GM12878 (cell line): ENCODE data around the gene SCARB1. TPM values are rescaled to one million over a fixed set of nuclear protein-coding genes. Genes with fewer than 3 reads are reported as not detected.

Experiments
- ATAC-seq: fragments of 200-7000 bp; cut with Tn5 transposase; 3 replicates; pipeline ENCODE4 v1.9.1; 2020; ENCODE audit warnings: mild to moderate bottlenecking, moderate library complexity
- BruUV-seq: library from RNA; stranded (reverse); fragments of 400-500 nt; replicated peaks from 2 replicates; lab custom pipeline; 2021; lab: Mats Ljungman, UMichigan
- CTCF ChIA-PET: fragments of 300-600 bp; sonication (Branson Sonifier 250); formaldehyde crosslinking; extraction: SDS; loops from one replicate; lab custom pipeline; 2021; ENCODE audit warnings: inconsistent platforms; lab: Yijun Ruan, JAX
- POLR2A ChIA-PET: fragments of 350-600 bp; formaldehyde crosslinking; extraction: SDS; loops from one replicate; lab custom pipeline; 2021; ENCODE audit warnings: inconsistent platforms; lab: Charles Lee
- RAD21 ChIA-PET: fragments of 300-600 bp; sonication (Branson Sonifier 250); formaldehyde crosslinking; loops from one replicate; lab custom pipeline; 2023; ENCODE audit warnings: antibody characterized with exemption; ENCODE audit not compliant: unreplicated experiment; lab: Charles Lee
- SMC1A ChIA-PET: fragments of 300-600 bp; sonication (Branson Sonifier 250); formaldehyde crosslinking; loops from one replicate; lab custom pipeline; 2023; ENCODE audit not compliant: unreplicated experiment, uncharacterized antibody; lab: Charles Lee
- DNase-seq: peaks from one replicate; pipeline ENCODE4 v3.0.0-alpha.2; 2011; ENCODE audit warnings: low read depth, low spot score
- FAIRE-seq: peaks from 3 replicates; lab custom pipeline; 2011; peaks lifted over from hg19 to GRCh38; lab: Jason Lieb, UNC
- H2AFZ ChIP-seq: 2 replicates; pipeline ENCODE4 v1.6.0; 2011; ENCODE audit warnings: low read depth, low read length, control low read depth; ENCODE audit not compliant: control insufficient read depth
- H3K27ac ChIP-seq: 2 replicates; pipeline ENCODE4 v1.5.1; 2011; ENCODE audit warnings: control low read depth; ENCODE audit not compliant: control insufficient read depth, insufficient read depth
- H3K27me3 ChIP-seq, 2 experiments: replicated peaks in 1 of 2; 2 replicates each; pipeline versions ENCODE4 v1.6.0 to v1.6.1; 2011; ENCODE audit warnings: low read length in 1 of 2; ENCODE audit not compliant: control insufficient read depth in 2 of 2, insufficient read depth in 2 of 2
- H3K36me3 ChIP-seq, 2 experiments: 2 replicates each; pipeline ENCODE4 v1.5.1; 2011; ENCODE audit warnings: low read length in 1 of 2; ENCODE audit not compliant: control insufficient read depth in 2 of 2, insufficient read depth in 2 of 2
- H3K4me1 ChIP-seq: 2 replicates; pipeline ENCODE4 v1.6.1; 2011; ENCODE audit warnings: mild to moderate bottlenecking, low read length, moderate library complexity, mixed read lengths; ENCODE audit not compliant: control insufficient read depth, insufficient read depth
- H3K4me2 ChIP-seq: 2 replicates; pipeline ENCODE4 v1.6.0; 2011; ENCODE audit warnings: control low read depth; ENCODE audit not compliant: control insufficient read depth, insufficient read depth
- H3K4me3 ChIP-seq: fragments of 200-600 bp; sonication (generic); 2 replicates; pipeline ENCODE4 v1.5.1; 2016
- H3K79me2 ChIP-seq: 2 replicates; pipeline ENCODE4 v1.6.0; 2011; ENCODE audit warnings: low read length; ENCODE audit not compliant: control insufficient read depth, insufficient read depth
- H3K9ac ChIP-seq: 2 replicates; pipeline ENCODE4 v1.8.0; 2011; ENCODE audit warnings: low read length, control low read depth, mixed read lengths; ENCODE audit not compliant: control insufficient read depth, insufficient read depth
- H3K9me3 ChIP-seq: replicated peaks from 3 replicates; pipeline ENCODE4 v1.5.1; 2011; ENCODE audit warnings: mild to moderate bottlenecking, low read length; ENCODE audit not compliant: control insufficient read depth, insufficient read depth
- H4K20me1 ChIP-seq: 2 replicates; pipeline ENCODE4 v1.6.0; 2011; ENCODE audit not compliant: control insufficient read depth, insufficient read depth
- BCL11A ChIP-seq: IDR thresholded peaks from 2 replicates; pipeline ENCODE4 v1.6.1; 2011; ENCODE audit warnings: low read depth, low read length
- BRCA1 ChIP-seq: IDR thresholded peaks from 2 replicates; pipeline ENCODE4 v1.6.1; 2011; ENCODE audit warnings: low read depth, low read length, improper control_type of control experiment
- CEBPB ChIP-seq, 2 experiments: fragments of 150-350 bp in 1 of 2; IDR thresholded peaks; 2 replicates each; pipeline ENCODE4 v1.6.1; 2012 to 2014; ENCODE audit warnings: low read depth in 2 of 2, low read length in 2 of 2, borderline replicate concordance in 1 of 2, inconsistent platforms in 1 of 2
- CHD1 ChIP-seq: IDR thresholded peaks from 2 replicates; pipeline ENCODE4 v1.6.1; 2012; ENCODE audit warnings: low read depth, low read length, improper control_type of control experiment
- DPF2 ChIP-seq: fragments of 450-650 bp; IDR thresholded peaks from 2 replicates; pipeline ENCODE4 v1.6.1; 2017; ENCODE audit warnings: mild to moderate bottlenecking
- FOS ChIP-seq: IDR thresholded peaks from 3 replicates; pipeline ENCODE4 v1.6.1; 2011; ENCODE audit warnings: borderline replicate concordance; ENCODE audit not compliant: insufficient read length; ENCODE audit errors: extremely low read depth
- GABPA ChIP-seq: IDR thresholded peaks from 2 replicates; pipeline ENCODE4 v1.6.1; 2014; ENCODE audit warnings: antibody characterized with exemption, low read depth, mild to moderate bottlenecking, inconsistent platforms
- HCFC1 ChIP-seq: fragments of 150-350 bp; IDR thresholded peaks from 2 replicates; pipeline ENCODE4 v1.6.1; 2014; ENCODE audit warnings: low read length
- HDAC6 ChIP-seq: fragments of 200-600 bp; sonication (generic); IDR thresholded peaks from one replicate; pipeline ENCODE4 v1.8.0; 2017; ENCODE audit warnings: antibody characterized with exemption; ENCODE audit not compliant: unreplicated experiment
- HDGF ChIP-seq: fragments of 450-650 bp; IDR thresholded peaks from 2 replicates; pipeline ENCODE4 v1.6.1; 2016; ENCODE audit warnings: antibody characterized with exemption
- IRF4 ChIP-seq: IDR thresholded peaks from 2 replicates; pipeline ENCODE4 v1.6.1; 2011; ENCODE audit warnings: low read depth, low read length
- KLF5 ChIP-seq: fragments of 450-650 bp; IDR thresholded peaks from 2 replicates; pipeline ENCODE4 v1.6.1; 2014; ENCODE audit warnings: mild to moderate bottlenecking; ENCODE audit not compliant: partially characterized antibody
- NR2F1 ChIP-seq: fragments of 450-650 bp; conservative IDR thresholded peaks from 2 replicates; pipeline ENCODE4 v1.6.1; 2017; ENCODE audit warnings: mild to moderate bottlenecking
- POLR2A ChIP-seq: IDR thresholded peaks from 2 replicates; pipeline ENCODE4 v1.6.1; 2011; ENCODE audit warnings: low read depth, mild to moderate bottlenecking, low read length
- POLR2AphosphoS2 ChIP-seq: IDR thresholded peaks from 2 replicates; pipeline ENCODE4 v1.6.1; 2011; ENCODE audit warnings: low read depth, mild to moderate bottlenecking, low read length, improper control_type of control experiment, moderate library complexity
- RAD21 ChIP-seq: IDR thresholded peaks from 2 replicates; pipeline ENCODE4 v1.6.1; 2011; ENCODE audit warnings: mild to moderate bottlenecking, low read depth, low read length, moderate library complexity; ENCODE audit not compliant: insufficient read depth
- RAD51 ChIP-seq: fragments of 450-650 bp; IDR thresholded peaks from 2 replicates; pipeline ENCODE4 v1.6.1; 2016; ENCODE audit warnings: moderate library complexity, mild to moderate bottlenecking, inconsistent platforms
- SMAD5 ChIP-seq: IDR thresholded peaks from 2 replicates; pipeline ENCODE4 v1.6.1; 2016; ENCODE audit warnings: antibody characterized with exemption, low read depth
- USF2 ChIP-seq: IDR thresholded peaks from 2 replicates; pipeline ENCODE4 v1.6.1; 2011; ENCODE audit warnings: low read depth, low read length, improper control_type of control experiment, borderline replicate concordance
- WRNIP1 ChIP-seq: IDR thresholded peaks from 2 replicates; pipeline ENCODE4 v1.6.1; 2011; ENCODE audit warnings: low read depth, low read length, improper control_type of control experiment, borderline replicate concordance
- WGBS: methylation state at CpG from one replicate; pipeline ENCODE4 v1.1.6; 2016; ENCODE audit warnings: low lambda C conversion rate; ENCODE audit not compliant: insufficient replicate concordance, insufficient coverage; ENCODE audit errors: missing lambda C conversion rate; 5-methylcytosine and 5-hydroxymethylcytosine counted together
- in situ Hi-C: fragments of 300-500 bp; cut with MboI; formaldehyde crosslinking; loops from 9 replicates; pipeline ENCODE4 v1.14.3; 2018; ENCODE audit warnings: mixed read lengths
- intact Hi-C: fragments of 100-400 bp; cut with micrococcal nuclease; formaldehyde crosslinking; loops from one replicate; pipeline ENCODE4 v1.14.2; 2022; ENCODE audit not compliant: unreplicated experiment
- polyA plus RNA-seq, 11 experiments: library from polyadenylated mRNA; depleted of rRNA in 4 of 11; unstranded in 6 of 11; stranded (reverse) in 5 of 11; fragments of >200 nt; fragmentation: Nextera tagmentation in 4 of 11; fragmentation: Illumina TruSeq in 1 of 11; extraction: Ambion mirVana in 4 of 11; extraction: Trizol in 1 of 11; gene quantifications; 1 replicate in 1 of 11; 2 replicates in 10 of 11; pipeline versions ENCODE4 v1.2.1 to v1.2.3, GENCODE V29; 2011 to 2016; ENCODE audit warnings: inconsistent platforms in 2 of 11, missing spikeins in 2 of 11, low read depth in 1 of 11
- total RNA-seq, 4 experiments: library from RNA; depleted of rRNA in 3 of 4; stranded (reverse); fragments of >200 nt in 3 of 4; fragmentation: Illumina TruSeq in 1 of 4; extraction: Trizol in 1 of 4; gene quantifications; 2 replicates each; pipeline versions ENCODE4 v1.2.1 to v1.2.3, GENCODE V29; 2013 to 2021
- TF ChIP-seq, protein P1 (sequence below): IDR thresholded peaks from 2 replicates; pipeline ENCODE4 v1.6.1; 2011; ENCODE audit warnings: borderline replicate concordance, low read depth, mild to moderate bottlenecking, moderate library complexity, mixed read lengths, low read length; ENCODE audit not compliant: insufficient read depth; ENCODE audit errors: extremely low read length

The SCARB1 gene
- total and polyA plus RNA-seq, 10 of the 15 experiments (the other 5 are each of a cell fraction or from before 2014, with no cell fraction given): 0.34 to 104 (median 63.1) TPM

DNA sequence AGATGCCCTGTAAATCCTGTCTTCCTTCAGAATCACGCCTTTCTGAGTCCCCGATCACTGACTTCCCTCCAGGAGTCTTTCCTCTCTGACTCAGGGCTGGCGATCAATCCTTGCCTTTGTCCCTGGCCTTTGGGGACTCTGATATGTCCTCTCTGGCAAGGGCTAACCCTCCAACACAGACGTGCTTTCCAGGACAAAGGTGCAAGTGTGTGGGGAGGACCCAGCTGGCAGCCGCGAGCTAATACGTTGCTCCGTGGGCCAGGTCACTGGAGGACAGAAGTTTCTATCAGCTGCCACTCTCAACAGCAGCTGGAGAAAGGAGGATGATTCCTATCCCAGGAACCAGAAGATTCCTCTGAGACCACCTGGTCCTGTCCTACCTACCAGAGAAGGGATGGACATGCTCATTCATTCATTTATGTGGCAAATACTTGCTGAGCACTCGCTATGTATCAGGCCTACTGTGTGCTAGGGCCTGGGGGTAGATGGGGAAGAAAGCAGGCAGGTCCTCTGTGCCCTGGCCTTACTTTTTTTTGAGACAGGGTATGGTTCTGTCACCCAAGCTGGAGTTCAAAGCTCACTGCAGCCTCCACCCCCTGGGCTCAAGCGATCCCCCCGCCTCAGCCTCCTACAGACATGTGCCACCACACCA lies 8.5 kb upstream of the SCARB1 start (continued):
- TF ChIP-seq DPF2 (no peak), USF2 (no peak), BRCA1 (no peak), SMAD5 (no peak), CHD1 (no peak), WRNIP1 (no peak)

GRCh38 chr12:124871297-124871696 lies 7.6 kb upstream of the SCARB1 start:
- Histone ChIP-seq H3K79me2 (no peaks in the 10 kb centered on the region), H3K9ac (no peak overlapping the region), H3K4me2 (no peak overlapping the region), H4K20me1 (no peaks in the 10 kb centered on the region), H3K4me3 (no peak overlapping the region), H3K27me3 (no peaks in the 10 kb centered on the region), H3K36me3 (no peaks in the 10 kb centered on the region), H3K4me1 (peaks cover 21% of the 10 kb centered on the region), H3K27ac (no peak overlapping the region), H2AFZ (no peak overlapping the region), H3K9me3 (no peaks in the 10 kb centered on the region)
- POLR2A ChIA-PET: interaction anchor here (1.3 kb wide), 1 partner anchor 9 kb away, joined by 3 read pairs; no protein-coding TSS in a partner anchor
- intact Hi-C loops: no loop called here
- ATAC-seq (no peak), FAIRE-seq (no peak), DNase-seq (no peak)
- WGBS: 86% methylated on average over 4 of the region's 4 CpGs
- SMC1A ChIA-PET: interaction anchor here (1.6 kb wide), 1 partner anchor 29 kb away, joined by 4 read pairs; no protein-coding TSS in a partner anchor
- no TSS peak for BruUV-seq
- CTCF ChIA-PET: interaction anchor here (0.9 to 2.4 kb wide), 4 partner anchors 10 to 42 kb away, joined by 3 to 6 read pairs (median 4); no protein-coding TSS in a partner anchor
- in situ Hi-C loops: no loop called here
- RAD21 ChIA-PET: no interaction called here
- TF ChIP-seq BCL11A (no peak), HDGF (no peak), FOS (no peak), USF2 (no peak), KLF5 (no peak), GABPA (no peak), RAD21 (no peak), RAD51 (no peak), HCFC1 (no peak), POLR2A (no peak), IRF4 (no peak), CEBPB (IDR thresholded peaks at IDR 0.05; ENCODE audit: borderline replicate concordance in 1 of 2, low read depth in 2 of 2, low read length in 2 of 2) (no peak), POLR2AphosphoS2 (no peak), HDAC6 (no peak), NR2F1 (no peak)
- TF ChIP-seq, protein P1, sequence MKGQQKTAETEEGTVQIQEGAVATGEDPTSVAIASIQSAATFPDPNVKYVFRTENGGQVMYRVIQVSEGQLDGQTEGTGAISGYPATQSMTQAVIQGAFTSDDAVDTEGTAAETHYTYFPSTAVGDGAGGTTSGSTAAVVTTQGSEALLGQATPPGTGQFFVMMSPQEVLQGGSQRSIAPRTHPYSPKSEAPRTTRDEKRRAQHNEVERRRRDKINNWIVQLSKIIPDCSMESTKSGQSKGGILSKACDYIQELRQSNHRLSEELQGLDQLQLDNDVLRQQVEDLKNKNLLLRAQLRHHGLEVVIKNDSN: no peak
